H4 (cell line): ENCODE data around the gene INPP4B. TPM values are rescaled to one million over a fixed set of nuclear protein-coding genes. Genes with fewer than 3 reads are reported as not detected.

ENCODE experiments used
- DNase-seq: peaks from one replicate; pipeline ENCODE4 v3.0.0-alpha.2; 2015; ENCODE audit warnings: low spot score
- total RNA-seq: library from RNA; depleted of rRNA; stranded (reverse); fragments of >200 nt; shearing (Covaris generic); gene quantifications from 2 replicates; pipeline ENCODE4 v1.2.3, GENCODE V29; 2014

Gene INPP4B
- total RNA-seq, 1 experiment from 2014 or later: 8.0 TPM

- no peak for DNase-seq
Observed at GRCh38 chr4:141999446-142000143, 846.5 kb downstream of the INPP4B start.

DNA sequence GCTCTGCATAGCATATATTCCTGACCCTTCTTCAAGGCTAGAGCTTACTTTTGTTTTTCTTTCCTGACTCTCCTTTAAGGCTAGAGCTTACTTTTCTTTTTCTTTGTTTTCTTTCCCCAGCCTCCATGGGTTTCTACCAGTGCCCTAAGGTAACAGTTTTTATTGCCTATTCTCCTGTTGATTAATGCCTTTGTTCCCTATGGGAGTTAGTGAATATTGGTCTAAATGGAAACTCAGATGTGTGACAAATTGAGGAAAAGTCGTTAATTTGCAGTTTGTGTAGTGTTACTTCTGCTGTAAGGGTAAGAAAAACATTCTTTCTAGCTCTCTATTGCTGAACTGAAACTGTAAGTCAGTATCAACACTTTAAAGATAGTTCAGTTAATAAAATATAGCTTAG, 851.0 kb downstream of the INPP4B start:
- no peak for DNase-seq

- DNase-seq: no peak
Observed at GRCh38 chr4:141977433-141977832, 868.7 kb downstream of the INPP4B start.
